ENCODE measurements around the gene MEGF6.

Gene MEGF6

GRCh38 chr1:3463891-3464648, 147.2 kb downstream of the MEGF6 start:
- TF ChIP-seq, protein P1, sequence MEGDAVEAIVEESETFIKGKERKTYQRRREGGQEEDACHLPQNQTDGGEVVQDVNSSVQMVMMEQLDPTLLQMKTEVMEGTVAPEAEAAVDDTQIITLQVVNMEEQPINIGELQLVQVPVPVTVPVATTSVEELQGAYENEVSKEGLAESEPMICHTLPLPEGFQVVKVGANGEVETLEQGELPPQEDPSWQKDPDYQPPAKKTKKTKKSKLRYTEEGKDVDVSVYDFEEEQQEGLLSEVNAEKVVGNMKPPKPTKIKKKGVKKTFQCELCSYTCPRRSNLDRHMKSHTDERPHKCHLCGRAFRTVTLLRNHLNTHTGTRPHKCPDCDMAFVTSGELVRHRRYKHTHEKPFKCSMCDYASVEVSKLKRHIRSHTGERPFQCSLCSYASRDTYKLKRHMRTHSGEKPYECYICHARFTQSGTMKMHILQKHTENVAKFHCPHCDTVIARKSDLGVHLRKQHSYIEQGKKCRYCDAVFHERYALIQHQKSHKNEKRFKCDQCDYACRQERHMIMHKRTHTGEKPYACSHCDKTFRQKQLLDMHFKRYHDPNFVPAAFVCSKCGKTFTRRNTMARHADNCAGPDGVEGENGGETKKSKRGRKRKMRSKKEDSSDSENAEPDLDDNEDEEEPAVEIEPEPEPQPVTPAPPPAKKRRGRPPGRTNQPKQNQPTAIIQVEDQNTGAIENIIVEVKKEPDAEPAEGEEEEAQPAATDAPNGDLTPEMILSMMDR (IDR thresholded peaks at IDR 0.05; ENCODE audit: low read depth, low read length) = no peak
- DNase-seq (ENCODE audit: extremely low read depth, low read depth) = no peak

DNA sequence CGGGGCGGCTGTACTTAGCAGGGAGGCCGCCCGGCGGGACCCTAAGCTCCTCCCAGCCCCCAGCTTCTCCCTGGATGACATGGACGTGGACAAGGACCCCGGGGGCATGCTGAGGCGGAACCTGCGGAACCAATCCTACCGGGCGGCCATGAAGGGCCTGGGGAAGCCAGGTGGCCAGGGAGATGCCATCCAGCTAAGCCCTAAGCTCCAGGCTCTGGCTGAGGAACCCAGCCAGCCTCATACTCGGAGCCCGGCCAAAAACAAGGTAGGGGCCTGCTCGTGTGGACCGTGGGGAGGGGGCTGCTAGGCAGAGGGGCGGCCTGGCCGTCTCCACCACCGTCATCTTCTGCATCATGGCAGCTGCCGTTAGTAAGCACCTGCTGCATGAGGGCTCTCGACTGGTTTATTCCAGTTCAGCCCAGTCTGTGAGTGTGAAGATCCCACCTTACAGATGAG, 147.9 kb downstream of the MEGF6 start:
- no peak for DNase-seq (ENCODE audit: extremely low read depth, low read depth)
- TF ChIP-seq, protein P1 (IDR thresholded peaks at IDR 0.05; ENCODE audit: low read depth, low read length) = no peak

- no peak for DNase-seq (ENCODE audit: extremely low read depth, low read depth)
- TF ChIP-seq, protein P1 (IDR thresholded peaks at IDR 0.05; ENCODE audit: low read depth, low read length) = no peak
These were observed 148.3 kb downstream of the MEGF6 start for GRCh38 chr1:3463013-3463385.

DNA sequence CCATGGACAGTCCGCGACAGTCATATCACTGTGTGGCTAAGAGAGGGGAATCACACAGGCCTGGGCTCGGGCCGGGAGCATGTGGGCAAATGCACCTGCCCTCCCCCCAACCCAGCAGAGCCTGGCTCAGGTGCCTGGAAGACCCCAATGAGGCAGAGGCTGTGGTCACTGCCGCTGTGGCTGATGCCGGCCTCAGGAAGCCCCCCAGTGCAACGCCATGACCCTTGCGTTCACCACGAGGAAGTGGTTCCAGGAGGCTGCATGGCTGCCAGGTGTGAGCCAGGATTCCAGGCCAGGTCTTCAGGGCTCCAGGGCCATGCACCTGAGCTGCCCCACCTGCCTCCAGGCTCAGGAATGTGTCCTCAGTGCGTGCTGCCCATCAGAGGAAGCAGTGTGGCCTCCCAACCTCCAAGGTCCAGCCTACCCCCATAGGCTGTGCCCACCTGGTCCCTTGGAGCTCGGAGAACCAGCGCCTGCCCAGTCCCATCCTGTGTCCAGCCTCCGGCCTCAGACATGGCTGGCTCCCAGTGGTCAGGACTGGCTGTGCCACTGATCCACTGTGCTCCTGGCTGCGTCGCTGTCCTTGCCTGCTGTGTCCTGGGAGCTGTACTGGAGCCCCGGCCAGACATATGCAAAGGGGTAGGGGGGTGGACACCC, 148.8 kb downstream of the MEGF6 start:
- no peak for DNase-seq (ENCODE audit: extremely low read depth, low read depth)
- TF ChIP-seq, protein P1 (IDR thresholded peaks at IDR 0.05; ENCODE audit: low read depth, low read length) = no peak

GRCh38 chr1:3461934-3462275, 149.4 kb downstream of the MEGF6 start:
- TF ChIP-seq, protein P1 (IDR thresholded peaks at IDR 0.05; ENCODE audit: low read depth, low read length) = no peak

DNA sequence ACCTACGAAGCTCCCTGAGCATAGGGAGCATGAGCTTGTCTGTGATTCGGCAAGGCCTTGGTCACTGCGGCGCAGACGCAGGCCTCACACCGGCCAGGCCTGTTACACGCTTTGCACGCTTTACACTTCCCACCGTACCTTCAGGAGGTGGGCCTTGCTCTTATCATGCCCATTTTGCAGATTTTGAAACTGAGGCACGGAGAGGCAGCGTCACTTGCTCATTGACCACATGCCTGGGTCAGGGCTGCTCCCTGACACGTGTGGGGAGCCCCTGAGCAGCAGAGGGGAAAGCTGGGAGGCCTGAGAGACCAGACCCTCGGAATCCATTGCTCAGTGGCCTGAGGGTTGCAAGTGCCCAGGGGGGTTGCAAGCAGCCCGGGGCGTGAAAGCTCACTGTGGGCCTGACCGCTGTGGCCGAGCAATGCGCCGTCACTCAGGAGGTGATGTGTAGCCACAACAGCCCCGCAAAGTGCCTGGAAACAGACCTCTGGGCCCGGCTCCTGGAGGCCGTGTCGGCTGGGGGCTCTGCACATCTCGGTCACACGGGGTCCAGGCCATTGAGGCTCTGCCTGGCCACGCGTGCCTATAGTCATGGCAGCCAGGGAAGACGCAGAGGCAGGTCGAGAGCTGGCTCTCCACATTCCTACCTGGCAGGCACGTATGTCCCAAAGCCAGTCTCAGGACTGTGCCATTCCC, 149.9 kb downstream of the MEGF6 start:
- TF ChIP-seq, protein P1 (IDR thresholded peaks at IDR 0.05; ENCODE audit: low read depth, low read length) = no peak
- no peak for DNase-seq (ENCODE audit: extremely low read depth, low read depth)

More at GRCh38 chr1:3461934-3462275, 149.4 kb downstream of the MEGF6 start:
- DNase-seq (ENCODE audit: extremely low read depth, low read depth) = no peak

GRCh38 chr1:3460672-3461131, 150.6 kb downstream of the MEGF6 start:
- no peak for DNase-seq (ENCODE audit: extremely low read depth, low read depth)
- TF ChIP-seq, protein P1 (IDR thresholded peaks at IDR 0.05; ENCODE audit: low read depth, low read length) = no peak
